Chondrocyte (in vitro differentiated cells): Measurements from ENCODE around the gene MEPCE. TPM values are rescaled to one million over a fixed set of nuclear protein-coding genes. Genes with fewer than 3 reads are reported as not detected.

Experiments
- DNase-seq: peaks from one replicate; pipeline ENCODE4 v3.0.0; 2021; ENCODE audit warnings: mixed read lengths, low spot score
- H3K27ac Mint-ChIP-seq: one replicate; pipeline ENCODE4 v1.8.0; 2021; ENCODE audit warnings: mild to moderate bottlenecking, moderate library complexity, mixed read lengths; ENCODE audit not compliant: unreplicated experiment
- H3K27me3 Mint-ChIP-seq: 2 replicates; pipeline ENCODE4 v1.8.0; 2021; ENCODE audit warnings: low read depth, mixed read lengths
- H3K36me3 Mint-ChIP-seq: 2 replicates; pipeline ENCODE4 v1.8.0; 2021; ENCODE audit warnings: low read depth, mixed read lengths
- H3K4me1 Mint-ChIP-seq: 2 replicates; pipeline ENCODE4 v1.8.0; 2021; ENCODE audit warnings: low read depth, mild to moderate bottlenecking, mixed read lengths
- H3K4me3 Mint-ChIP-seq: one replicate; pipeline ENCODE4 v1.8.0; 2021; ENCODE audit warnings: mild to moderate bottlenecking, moderate library complexity, mixed read lengths; ENCODE audit not compliant: unreplicated experiment
- H3K9me3 Mint-ChIP-seq: 2 replicates; pipeline ENCODE4 v1.8.0; 2021; ENCODE audit warnings: low read depth, mixed read lengths
- total RNA-seq: library from RNA; stranded (reverse); gene quantifications from 3 replicates; pipeline ENCODE4 v1.2.1, GENCODE V29; 2021
- TF ChIP-seq, protein P1 (sequence below): fragments of 200-600 bp; sonication (generic); IDR thresholded peaks from 2 replicates; pipeline ENCODE4 v1.5.0; 2021; ENCODE audit warnings: antibody characterized with exemption, mild to moderate bottlenecking, moderate library complexity

The MEPCE gene
- total RNA-seq, 1 donor from 2014 or later: 30.9 TPM

DNA sequence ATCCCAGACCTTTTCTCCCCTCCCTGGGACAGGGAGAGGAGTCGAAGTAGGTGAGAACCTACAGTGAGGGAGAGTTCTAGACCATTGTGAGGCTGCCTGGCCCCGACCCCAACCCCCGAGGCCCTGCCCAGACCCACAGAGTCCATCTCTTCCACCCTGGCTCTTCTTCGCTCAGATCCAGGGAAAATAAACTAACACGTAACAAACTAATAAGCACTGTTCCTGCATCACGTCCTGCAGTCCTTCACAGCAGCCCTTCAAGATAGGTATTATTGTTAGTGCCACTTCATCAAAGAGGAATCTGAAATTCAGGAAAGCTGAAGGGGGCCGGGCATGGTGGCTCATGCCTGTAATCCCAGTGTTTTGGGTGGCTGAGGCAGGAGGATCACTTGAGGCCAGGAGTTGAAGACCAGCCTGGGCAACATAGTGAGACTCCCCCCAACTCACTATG is 34.6 kb downstream of the MEPCE start, which contains the start of gene SPACDR:
TSS of gene SPACDR (minus strand) at position 51 of the 451 bp plus-strand sequence. CDS start 235 bp downstream, outside the sequence.
- no peak within 1 kb of the TSS for H3K27ac Mint-ChIP-seq
- DNase-seq: no peak

GRCh38 chr7:100464791-100465190 is 35.2 kb downstream of the MEPCE start:
- no peaks in the 10 kb centered on the region for H3K27me3 Mint-ChIP-seq
- no peak overlapping the region for H3K4me3 Mint-ChIP-seq
- peaks cover 11% of the 10 kb centered on the region for H3K4me1 Mint-ChIP-seq
- TF ChIP-seq, protein P1, sequence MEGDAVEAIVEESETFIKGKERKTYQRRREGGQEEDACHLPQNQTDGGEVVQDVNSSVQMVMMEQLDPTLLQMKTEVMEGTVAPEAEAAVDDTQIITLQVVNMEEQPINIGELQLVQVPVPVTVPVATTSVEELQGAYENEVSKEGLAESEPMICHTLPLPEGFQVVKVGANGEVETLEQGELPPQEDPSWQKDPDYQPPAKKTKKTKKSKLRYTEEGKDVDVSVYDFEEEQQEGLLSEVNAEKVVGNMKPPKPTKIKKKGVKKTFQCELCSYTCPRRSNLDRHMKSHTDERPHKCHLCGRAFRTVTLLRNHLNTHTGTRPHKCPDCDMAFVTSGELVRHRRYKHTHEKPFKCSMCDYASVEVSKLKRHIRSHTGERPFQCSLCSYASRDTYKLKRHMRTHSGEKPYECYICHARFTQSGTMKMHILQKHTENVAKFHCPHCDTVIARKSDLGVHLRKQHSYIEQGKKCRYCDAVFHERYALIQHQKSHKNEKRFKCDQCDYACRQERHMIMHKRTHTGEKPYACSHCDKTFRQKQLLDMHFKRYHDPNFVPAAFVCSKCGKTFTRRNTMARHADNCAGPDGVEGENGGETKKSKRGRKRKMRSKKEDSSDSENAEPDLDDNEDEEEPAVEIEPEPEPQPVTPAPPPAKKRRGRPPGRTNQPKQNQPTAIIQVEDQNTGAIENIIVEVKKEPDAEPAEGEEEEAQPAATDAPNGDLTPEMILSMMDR: no peak
- no peaks in the 10 kb centered on the region for H3K9me3 Mint-ChIP-seq
- no peak overlapping the region for H3K27ac Mint-ChIP-seq
- no peak for DNase-seq
- no peaks in the 10 kb centered on the region for H3K36me3 Mint-ChIP-seq

More for the DNA sequence above, 34.6 kb downstream of the MEPCE start, which contains the start of gene SPACDR:
- H3K9me3 Mint-ChIP-seq: no peaks in the 10 kb centered on the region
- H3K4me3 Mint-ChIP-seq: no peak within 1 kb of the TSS
- H3K4me1 Mint-ChIP-seq: peaks cover 11% of the 10 kb centered on the region
- TF ChIP-seq, protein P1: no peak
- H3K27me3 Mint-ChIP-seq: no peaks in the 10 kb centered on the region
- H3K36me3 Mint-ChIP-seq: no peaks in the 10 kb centered on the region

GRCh38 chr7:100465299-100465698 is 35.7 kb downstream of the MEPCE start:
- DNase-seq: no peak
- Mint-ChIP-seq H3K4me1 (peaks cover 11% of the 10 kb centered on the region), H3K4me3 (no peak overlapping the region), H3K9me3 (no peaks in the 10 kb centered on the region), H3K36me3 (no peaks in the 10 kb centered on the region), H3K27ac (no peak overlapping the region), H3K27me3 (no peaks in the 10 kb centered on the region)
- TF ChIP-seq, protein P1: no peak

DNA sequence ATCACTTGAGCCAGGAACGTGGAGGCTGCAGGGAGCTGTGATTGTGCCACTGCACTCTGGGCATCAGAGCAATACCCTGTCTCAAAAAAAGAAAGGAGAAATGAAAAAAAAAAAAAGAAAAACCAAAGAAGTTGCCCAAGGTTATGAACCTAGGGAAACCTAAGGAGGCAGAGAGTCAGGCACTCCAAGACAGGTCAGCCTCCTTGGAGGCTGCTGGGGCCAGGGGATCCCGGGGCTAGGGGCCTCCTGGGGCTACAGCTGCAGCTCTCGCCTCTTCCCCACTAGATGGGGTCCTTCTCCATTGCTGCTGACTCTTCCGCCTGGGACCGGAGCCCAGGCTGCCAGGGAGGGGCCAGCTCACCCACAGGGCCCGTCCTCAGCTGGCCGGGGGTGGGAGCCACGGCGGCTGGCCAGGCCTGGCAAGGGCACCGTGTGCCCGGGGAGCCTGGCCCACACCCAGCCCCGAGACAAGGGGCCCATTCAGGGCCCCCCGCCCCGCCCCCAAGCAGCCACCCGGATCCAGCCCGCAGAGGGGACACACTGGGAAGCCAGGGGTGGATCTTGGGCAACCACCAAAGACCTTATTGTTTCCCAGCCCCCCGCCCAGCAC is 36.2 kb downstream of the MEPCE start:
- Mint-ChIP-seq H3K4me1 (peaks cover 11% of the 10 kb centered on the region), H3K27me3 (no peaks in the 10 kb centered on the region), H3K36me3 (no peaks in the 10 kb centered on the region), H3K4me3 (no peak overlapping the region), H3K9me3 (no peaks in the 10 kb centered on the region), H3K27ac (no peak overlapping the region)
- no peak for DNase-seq
- TF ChIP-seq, protein P1: peak; percentile 91

GRCh38 chr7:100466653-100467605 is 37.3 kb downstream of the MEPCE start:
- Mint-ChIP-seq H3K9me3 (no peaks in the 10 kb centered on the region), H3K36me3 (no peaks in the 10 kb centered on the region), H3K27ac (no peak overlapping the region), H3K27me3 (no peaks in the 10 kb centered on the region), H3K4me1 (peaks cover 11% of the 10 kb centered on the region), H3K4me3 (no peak overlapping the region)
- TF ChIP-seq, protein P1: no peak
- DNase-seq: no peak
